Fibroblast of skin of back (primary cell): ENCODE measurements around the gene SEMA6A. TPM values are rescaled to one million over a fixed set of nuclear protein-coding genes. Genes with fewer than 3 reads are reported as not detected.
A peak's percentile ranks its signal among the peaks of the same experiment; 100 is the strongest.

Source experiments
- DNase-seq: peaks from one replicate; pipeline ENCODE4 v3.0.0-alpha.2; 2013
- polyA plus RNA-seq, 2 experiments: library from polyadenylated mRNA; unstranded; fragments of 120-200 nt; gene quantifications; one replicate each; pipeline ENCODE4 v1.2.1, GENCODE V29; 2013; ENCODE audit not compliant: insufficient read length in 2 of 2

SEMA6A gene, protein sequence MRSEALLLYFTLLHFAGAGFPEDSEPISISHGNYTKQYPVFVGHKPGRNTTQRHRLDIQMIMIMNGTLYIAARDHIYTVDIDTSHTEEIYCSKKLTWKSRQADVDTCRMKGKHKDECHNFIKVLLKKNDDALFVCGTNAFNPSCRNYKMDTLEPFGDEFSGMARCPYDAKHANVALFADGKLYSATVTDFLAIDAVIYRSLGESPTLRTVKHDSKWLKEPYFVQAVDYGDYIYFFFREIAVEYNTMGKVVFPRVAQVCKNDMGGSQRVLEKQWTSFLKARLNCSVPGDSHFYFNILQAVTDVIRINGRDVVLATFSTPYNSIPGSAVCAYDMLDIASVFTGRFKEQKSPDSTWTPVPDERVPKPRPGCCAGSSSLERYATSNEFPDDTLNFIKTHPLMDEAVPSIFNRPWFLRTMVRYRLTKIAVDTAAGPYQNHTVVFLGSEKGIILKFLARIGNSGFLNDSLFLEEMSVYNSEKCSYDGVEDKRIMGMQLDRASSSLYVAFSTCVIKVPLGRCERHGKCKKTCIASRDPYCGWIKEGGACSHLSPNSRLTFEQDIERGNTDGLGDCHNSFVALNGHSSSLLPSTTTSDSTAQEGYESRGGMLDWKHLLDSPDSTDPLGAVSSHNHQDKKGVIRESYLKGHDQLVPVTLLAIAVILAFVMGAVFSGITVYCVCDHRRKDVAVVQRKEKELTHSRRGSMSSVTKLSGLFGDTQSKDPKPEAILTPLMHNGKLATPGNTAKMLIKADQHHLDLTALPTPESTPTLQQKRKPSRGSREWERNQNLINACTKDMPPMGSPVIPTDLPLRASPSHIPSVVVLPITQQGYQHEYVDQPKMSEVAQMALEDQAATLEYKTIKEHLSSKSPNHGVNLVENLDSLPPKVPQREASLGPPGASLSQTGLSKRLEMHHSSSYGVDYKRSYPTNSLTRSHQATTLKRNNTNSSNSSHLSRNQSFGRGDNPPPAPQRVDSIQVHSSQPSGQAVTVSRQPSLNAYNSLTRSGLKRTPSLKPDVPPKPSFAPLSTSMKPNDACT
- polyA plus RNA-seq (2013, experiment 1 of 2; ENCODE audit: insufficient read length), result 0.68 TPM
- polyA plus RNA-seq (2013, experiment 2 of 2; ENCODE audit: insufficient read length), result 0.69 TPM

DNA sequence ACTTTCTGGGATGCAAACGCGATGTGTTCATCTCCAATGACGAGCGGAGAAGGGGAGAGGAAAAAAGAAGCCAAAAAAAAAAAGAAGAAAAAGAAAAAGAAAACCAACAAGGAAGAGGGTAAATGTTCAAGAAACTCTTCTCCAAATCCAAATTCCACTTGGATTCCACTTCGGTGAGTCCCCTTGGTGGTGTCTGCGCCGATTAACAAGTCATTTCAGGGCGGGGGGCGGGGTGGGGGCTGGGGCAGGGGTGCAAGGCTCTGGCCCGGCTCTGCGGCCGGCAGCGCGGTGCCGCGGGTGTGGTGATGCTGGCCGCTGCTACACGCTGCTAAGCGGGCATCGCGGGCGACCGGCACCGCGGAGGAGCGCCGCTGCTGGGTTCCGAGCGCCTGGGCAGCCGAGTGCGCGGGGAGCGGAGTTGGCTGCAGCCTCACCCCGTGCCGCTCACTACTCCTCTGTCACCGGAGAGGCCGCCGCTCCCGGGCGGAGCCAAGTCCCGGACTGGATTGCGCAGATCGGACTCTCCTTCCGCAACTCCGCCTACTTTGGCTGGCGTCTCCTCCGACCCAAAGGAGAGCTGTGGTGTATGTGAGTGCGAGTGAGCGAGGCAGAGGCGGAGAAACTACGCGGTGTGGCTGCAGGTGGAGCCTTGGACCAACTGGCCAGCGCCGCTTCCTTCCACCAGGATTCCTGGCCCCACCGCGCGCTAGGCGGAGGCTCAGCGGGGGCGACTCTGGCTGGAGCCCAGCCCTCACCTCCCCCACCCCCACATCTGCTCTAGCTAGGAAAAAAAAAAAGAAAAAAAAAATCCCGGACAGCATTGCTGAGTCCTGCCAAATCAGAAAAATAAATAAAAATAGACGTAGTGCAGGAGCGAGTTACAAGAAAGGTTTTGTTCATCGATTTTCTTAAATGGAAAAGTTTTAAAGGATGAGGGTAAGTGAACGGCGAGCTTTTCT, at the start of gene SEMA6A:
TSS of gene SEMA6A (minus strand) at position 457 of the 959 bp plus-strand sequence. CDS start 69,879 bp downstream, outside the sequence.
- peak; percentile 88 for DNase-seq

DNA sequence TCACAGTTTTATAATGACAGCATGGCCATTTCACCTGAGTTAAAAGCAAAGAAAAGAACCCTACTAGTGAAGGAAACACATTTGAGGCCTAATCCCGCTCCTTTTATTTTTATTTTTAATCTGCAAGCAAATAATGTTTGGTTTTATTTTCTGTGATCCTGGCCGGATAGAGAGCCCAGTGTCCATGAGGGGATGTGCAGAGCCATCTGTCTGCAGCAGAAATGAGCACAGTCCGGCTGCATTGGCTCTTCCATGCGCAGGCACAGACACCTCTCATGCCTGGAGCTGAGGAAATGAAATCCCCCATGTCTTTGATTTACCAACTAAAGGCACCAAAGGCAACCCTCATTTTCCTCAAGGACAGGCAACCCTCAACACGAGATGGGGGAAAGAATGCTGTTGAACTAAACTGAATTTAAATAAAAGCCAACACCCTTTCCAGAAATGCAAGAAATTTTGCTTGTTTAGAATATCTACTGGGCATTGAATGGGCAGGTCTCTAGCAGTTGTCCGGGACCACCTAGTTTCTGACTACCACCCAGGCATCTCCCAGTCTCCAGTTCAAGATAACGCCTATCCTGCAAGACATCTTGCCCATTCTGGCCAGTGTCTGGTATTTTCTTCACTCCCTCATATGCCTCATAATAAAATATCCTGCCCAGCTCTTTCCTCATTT, 47.9 kb upstream of the SEMA6A start:
- DNase-seq, result no peak

DNA sequence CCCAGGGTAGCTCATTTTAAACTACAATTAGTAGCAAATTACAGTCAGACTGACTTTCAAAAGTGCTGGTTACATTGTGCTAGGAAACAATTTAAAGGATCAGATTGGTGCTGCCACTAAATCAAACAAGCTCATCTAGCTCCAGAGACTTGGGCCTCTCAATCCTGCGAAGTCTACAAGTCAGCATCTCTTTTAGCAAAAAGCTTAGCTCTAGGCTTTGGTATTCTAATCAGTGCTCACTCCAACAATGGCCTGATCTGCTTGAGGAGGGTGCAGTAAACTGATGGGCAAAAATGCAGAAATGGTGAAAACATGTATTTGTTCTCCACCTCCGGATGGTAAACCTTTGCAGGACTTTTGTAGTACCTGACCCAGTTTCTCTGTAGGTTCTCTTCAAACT, 47.0 kb upstream of the SEMA6A start:
- no peak for DNase-seq

DNA sequence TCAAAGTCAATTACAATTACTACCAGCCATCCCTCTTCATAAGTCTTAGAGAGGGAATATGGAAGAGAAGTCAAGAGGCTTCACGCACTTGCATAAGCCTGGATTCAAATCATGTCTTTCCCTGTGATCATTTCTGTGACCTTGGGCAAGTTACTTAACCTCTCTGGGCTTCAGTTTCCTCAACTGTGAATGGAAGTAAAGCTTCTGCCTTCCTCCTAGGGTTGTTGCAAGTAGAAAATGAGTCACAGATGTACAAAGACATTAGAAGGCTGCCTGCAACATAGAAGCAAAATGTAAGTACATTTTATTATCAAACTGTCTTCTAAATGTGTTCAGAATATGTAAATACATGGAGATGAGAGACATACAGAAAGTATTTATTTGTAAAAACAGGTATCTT, 42.3 kb upstream of the SEMA6A start:
- no peak for DNase-seq

DNA sequence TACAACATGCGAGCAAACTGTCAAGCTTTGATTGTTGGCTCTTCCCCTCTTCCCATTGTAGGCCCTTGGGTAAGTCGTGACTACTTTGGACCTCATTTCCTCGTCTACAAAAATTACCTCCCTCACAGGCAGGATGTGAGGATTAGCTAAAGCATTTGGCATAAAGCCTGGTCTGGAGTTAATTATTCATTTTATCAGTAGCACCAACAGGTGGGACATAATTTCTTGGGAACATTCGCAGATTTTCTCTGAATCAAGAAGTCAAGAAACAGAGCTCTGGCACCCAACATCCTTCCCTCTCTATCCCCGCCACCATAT, 39.9 kb upstream of the SEMA6A start:
- DNase-seq, result no peak

DNA sequence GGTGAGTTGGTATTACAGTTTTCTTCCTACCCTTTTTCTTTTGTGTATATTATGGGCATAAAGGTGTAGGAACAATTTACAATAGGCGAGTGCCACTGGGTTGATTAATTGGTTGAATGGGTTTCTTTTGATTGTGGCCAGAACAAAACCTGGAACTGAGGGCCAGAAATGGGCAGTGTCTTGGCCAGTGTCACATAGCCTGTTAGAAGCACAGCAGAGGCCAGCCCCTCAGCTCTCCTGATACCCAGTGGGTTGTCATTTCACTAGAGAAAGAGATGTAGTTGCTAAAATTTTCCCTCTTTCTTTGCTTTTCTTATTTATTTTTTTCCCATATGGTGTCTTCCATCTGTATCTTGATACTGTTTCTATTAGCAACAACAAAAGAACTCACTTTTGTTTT, 38.8 kb upstream of the SEMA6A start:
- DNase-seq, result no peak

DNA sequence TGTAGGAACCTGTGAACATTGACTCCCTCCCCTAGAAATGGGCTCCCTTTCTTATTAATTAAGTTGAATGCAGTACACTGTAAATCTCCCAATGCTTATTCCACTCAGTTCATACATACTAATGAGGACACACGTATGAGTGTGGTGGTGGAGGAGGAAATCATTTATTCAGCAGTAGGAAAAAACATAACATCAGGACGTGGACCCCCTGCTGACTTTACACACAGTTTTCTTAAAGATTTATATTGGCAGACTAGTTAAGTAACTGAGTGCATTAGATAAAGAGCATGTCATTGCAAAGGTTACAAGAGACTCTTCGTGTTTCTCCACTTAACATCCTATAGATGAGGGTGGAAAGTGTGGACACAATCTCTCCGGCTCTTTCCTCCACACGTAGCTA, 37.8 kb upstream of the SEMA6A start:
- DNase-seq, result no peak

DNA sequence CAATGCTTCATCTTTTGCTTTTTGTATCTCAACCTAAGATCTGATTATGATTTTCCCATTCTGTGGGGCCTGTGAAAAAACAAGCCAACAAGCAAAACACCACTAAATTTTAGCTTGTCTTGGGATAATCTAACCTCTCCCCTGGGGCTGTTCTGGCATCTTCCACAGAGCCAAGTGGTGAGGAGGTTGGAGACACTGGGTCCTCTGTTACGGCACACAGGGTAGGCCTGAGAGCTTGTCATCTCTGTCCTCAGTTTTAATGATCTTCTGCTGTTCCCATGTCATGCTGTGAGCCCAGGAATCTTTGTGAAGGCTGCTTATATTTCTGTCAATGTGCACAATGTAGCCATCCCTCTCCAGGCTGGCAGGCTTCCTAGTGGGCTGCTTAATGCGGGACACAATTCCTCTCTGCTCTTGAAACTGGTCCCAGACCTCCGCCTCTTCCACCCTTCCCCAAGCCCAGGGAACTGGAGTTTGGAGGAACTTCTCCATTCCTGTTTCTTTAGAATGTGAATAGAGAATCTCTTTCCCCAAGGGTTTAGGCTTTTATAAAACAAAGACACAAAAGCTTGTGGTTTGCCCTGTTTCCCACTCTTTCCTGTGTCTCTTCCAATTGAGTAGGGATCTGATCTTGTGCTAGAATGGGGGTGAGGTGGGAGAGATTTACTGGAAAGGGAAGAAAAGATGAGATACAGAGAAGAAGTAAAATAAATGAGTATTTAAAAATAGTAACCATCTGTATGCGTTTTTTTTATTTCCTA, 30.9 kb upstream of the SEMA6A start:
- DNase-seq, result no peak

DNA sequence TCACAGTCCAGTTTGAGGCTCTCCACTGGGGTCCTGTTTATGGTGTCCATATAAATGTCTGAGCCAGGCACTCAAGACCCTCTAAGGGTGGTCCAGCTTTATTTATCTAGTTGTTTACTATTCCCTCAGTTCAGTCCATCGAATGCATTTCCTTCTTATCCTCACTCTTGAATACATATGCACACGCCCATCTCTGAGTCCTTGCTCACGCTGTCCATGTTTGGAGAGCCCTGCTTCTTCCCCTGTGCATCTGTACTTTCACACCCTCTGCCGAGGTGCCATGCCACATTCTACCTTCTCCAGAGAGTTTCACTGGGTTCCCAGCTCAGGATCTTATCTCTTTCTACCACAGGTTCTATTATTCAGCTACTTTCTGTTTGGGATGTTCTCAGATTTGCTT, 30.2 kb upstream of the SEMA6A start:
- DNase-seq, result no peak

DNA sequence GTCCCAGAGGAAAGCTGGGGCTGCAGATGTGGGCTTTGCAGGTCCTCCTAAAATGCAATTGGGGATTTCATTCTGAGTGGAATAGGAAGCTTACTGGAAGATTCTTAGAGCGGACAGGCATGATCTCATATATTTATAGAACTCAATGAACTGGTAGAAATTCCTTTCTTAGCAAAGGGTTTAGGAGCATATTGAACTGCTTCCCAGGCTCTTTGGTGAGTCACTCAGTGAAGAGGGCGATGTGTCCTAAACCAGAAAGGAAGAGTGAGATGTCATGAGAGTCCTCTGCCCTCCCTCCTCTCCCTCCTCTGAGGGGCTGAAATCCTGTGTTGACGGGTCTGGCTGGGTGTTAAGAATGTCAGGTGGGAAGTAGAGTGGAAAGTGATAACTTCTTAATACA, 26.3 kb upstream of the SEMA6A start:
- peak; percentile 79 for DNase-seq

DNA sequence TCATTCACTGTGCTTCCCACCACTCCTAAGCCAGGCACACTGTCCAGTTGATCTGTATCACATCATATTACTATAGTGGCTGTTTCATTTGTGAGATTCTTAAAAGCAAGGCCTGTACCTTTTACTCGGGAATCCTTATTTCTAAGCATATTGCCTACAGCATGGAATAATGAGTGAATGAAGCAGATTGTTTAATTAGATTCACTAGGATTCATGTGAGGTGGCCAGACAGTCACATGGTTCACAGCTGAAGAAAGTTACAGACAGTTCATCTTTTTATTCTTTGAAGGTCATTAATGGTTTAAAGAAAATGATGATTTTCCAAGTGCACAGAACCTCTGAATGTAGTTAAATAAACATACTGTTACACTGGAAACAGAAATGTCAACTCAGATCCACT, 24.3 kb upstream of the SEMA6A start:
- no peak for DNase-seq

DNA sequence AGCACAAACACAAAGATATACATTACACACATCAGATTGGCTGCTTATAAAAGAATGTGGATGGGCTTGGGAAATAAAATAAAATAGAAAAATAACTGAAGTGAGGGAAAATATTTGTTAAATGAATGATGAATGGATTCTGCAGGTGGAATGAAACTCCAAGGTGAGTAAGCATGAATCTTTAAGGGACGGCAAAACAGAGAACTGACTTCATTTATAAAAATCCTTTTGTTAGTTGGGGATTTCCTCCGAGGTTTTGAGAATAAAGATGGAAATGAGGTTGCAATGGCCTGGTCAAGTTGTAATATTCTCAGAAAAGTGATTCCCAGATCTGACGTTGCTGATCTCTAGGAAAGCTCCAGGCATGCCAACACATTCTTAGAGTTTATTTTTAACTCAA, 20.9 kb upstream of the SEMA6A start:
- DNase-seq, result no peak

DNA sequence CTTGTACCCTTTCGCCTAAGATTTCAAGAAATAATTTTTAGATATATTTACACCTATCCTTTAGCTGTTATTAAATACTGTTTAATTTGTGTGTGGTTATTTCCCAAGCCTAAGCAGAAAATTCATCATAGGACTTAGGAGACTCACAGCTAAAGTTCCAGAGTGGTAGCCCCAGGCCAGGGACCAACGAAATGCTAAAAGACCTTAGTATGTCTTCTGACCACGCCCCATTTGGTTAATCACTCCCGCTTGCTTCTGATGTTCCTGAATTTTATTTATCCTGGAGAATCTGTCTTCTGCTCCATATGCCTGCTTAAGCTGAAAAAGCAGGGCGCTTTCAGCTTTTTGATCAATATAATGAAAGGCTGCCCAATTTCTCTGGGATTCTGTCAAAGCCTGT, 18.7 kb upstream of the SEMA6A start:
- DNase-seq, result no peak

DNA sequence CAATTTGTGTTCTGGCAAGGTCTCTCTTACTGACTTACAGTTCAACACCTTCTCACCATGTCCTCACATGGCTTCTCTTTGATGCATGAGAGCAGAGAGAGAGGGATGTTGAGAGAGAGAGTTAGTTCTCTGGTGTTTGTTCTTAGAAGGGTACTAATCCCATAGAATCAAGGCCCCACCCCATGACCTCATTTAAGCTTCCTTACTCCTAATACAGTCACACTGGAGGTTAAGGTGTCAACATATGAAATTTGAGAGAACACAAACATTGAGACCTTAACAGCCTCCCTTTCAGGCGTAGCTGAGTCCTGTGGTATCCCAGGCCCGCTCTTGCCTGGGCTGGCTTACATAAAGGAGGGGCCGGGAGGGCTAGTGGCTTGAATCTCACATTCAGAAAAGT, 10.6 kb upstream of the SEMA6A start:
- DNase-seq, result no peak

DNA sequence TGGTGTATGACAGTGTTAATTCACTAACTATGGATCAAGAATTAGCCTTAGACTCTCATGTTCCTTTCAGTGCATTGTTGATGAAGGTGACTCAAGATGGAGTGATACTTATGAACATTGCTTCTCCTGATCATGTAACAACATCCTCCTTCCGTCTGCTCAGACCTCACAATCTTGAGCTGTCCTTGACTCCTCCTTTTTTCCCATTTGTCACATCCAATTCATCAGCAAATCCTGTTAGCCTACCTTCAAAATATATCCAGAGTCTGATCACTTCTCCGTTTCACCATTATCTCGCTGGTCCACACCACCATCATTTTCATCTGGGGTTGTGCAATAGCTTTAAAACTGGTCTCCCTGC, 9.2 kb upstream of the SEMA6A start:
- DNase-seq, result no peak

DNA sequence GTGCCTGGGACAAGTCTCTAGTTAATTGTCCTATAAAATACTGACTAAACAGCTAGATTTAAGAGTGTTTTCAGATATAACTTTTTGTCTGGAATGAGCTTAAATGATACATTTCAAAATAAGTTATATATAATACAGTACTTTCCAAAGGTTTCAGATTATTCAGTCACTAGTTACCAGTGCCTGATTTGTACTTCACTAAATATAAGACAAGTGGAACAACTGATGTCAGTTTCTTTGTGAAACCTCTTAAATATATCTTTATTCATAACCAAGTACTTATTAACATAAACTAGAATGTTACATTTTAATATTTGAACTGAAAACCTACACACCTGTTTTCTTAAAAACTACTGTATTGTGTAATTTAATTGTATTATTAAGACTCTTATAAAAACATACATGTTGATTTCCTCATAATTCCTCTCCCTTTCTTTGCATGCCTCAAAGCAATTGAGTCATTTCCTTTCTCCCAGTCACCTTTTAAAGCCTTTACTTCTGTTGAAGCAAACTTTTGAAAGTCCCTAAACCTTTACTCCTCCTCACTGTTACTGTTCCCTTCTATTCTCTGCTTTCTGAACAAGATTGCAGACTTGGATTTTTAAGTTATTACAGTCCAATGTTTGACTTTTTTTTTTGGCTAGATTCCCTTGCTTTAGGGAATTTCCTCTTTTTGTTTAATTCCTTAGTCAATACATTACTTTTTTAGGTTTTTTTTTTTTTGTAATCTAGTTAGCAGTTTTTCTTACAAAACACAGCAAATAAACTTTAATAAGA, 8.7 kb upstream of the SEMA6A start:
- no peak for DNase-seq

DNA sequence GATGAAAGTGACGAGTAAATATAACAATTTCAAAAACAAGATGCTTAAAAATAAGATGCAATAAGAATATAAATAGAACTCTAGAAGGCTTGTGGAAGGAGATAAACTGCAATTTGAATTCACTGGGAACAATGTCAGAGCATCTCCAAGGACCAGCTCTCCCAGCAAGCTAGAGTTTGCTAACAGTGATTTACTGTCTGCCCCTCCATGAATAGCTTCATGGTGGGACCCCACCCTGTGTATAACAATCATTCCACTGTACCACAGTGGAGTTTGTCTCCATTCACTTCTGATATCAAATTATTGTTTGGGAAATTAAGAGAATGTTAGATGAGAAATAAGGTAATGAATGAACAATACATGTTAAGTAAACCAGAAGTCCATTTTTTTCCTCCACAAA, 7.3 kb upstream of the SEMA6A start:
- DNase-seq, result no peak

DNA sequence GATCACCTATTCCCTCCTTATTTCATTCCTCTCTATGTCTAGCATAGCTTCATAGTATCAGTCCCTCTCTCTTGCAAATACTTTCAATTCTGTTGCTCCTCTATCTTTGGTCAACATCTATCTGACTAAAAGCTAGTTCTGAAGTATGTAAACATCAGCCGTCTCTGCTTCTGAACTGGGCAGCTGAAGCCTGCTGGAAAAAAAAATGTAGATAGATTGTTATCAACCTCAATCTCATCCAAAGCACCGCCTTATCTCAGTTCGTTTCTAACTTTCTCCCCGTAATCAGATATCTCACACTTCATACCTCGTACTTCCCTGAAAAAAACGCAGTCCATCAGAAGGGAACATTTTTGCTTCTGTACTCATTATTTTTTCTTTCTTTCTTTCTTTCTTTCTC, 4.5 kb upstream of the SEMA6A start:
- no peak for DNase-seq

DNA sequence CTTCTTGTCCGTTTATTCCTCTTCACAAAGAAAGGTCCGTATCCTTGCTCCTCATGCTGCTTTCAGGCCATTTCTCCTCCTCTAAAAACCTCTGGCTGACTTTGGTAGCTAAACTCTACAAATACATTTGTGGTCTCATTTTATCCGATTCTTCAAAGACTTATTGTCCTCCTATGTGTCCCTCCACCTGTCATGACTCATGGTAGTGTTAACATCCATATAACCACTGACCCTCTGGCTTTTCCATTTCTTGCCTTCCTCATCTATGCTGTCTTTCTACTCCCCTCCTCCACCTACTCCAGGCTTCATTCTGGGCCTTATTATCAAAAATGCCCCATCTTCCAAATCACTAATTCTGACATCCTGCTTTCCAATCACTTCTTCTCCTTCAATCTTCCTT, 4.1 kb upstream of the SEMA6A start:
- DNase-seq, result no peak
